HL-60/S4 treated with phorbol 12-myristate 13-acetate at 8.2 ng/mL for 4 days and 3 days (cell line): Measurements from ENCODE around the gene RYR3.

ENCODE experiments used
- in situ Hi-C: fragments of 300-500 bp; cut with MboI; formaldehyde crosslinking; loops from 2 replicates; pipeline ENCODE4 v1.15.0; 2022; ENCODE audit warnings: low sequenced_read_pairs

RYR3 gene

GRCh38 chr15:33742306-33742705, 431.5 kb downstream of the RYR3 start:
- in situ Hi-C loops, result no loop called here

- in situ Hi-C loops, result no loop called here
Observed at GRCh38 chr15:33742800-33743199, 432.0 kb downstream of the RYR3 start.

GRCh38 chr15:33746203-33746602, 435.4 kb downstream of the RYR3 start:
- in situ Hi-C loops, result no loop called here

GRCh38 chr15:33753012-33753411, 442.2 kb downstream of the RYR3 start:
- in situ Hi-C loops, result no loop called here

GRCh38 chr15:33754242-33754641, 443.5 kb downstream of the RYR3 start:
- in situ Hi-C loops, result no loop called here

- in situ Hi-C loops, result no loop called here
Observed at GRCh38 chr15:33756961-33757360, 446.2 kb downstream of the RYR3 start.

- in situ Hi-C loops, result no loop called here
Observed at GRCh38 chr15:33757516-33758232, 446.9 kb downstream of the RYR3 start.

- in situ Hi-C loops, result no loop called here
Observed at GRCh38 chr15:33766389-33766788, 455.6 kb downstream of the RYR3 start.

GRCh38 chr15:33768670-33769190, 458.0 kb downstream of the RYR3 start:
- in situ Hi-C loops, result no loop called here

- in situ Hi-C loops, result no loop called here
Observed at GRCh38 chr15:33773969-33774368, 463.2 kb downstream of the RYR3 start.

GRCh38 chr15:33778852-33779251, 468.1 kb downstream of the RYR3 start:
- in situ Hi-C loops, result no loop called here

GRCh38 chr15:33780011-33780768, 469.4 kb downstream of the RYR3 start:
- in situ Hi-C loops, result no loop called here

- in situ Hi-C loops, result no loop called here
Observed at GRCh38 chr15:33782966-33783365, 472.2 kb downstream of the RYR3 start.

- in situ Hi-C loops, result no loop called here
Observed at GRCh38 chr15:33785366-33785765, 474.6 kb downstream of the RYR3 start.

- in situ Hi-C loops, result no loop called here
Observed at GRCh38 chr15:33788906-33789540, 478.3 kb downstream of the RYR3 start.

- in situ Hi-C loops, result no loop called here
Observed at GRCh38 chr15:33794453-33794852, 483.7 kb downstream of the RYR3 start.

- in situ Hi-C loops, result no loop called here
Observed at GRCh38 chr15:33795070-33795469, 484.3 kb downstream of the RYR3 start.

- in situ Hi-C loops, result no loop called here
Observed at GRCh38 chr15:33797651-33798050, 486.9 kb downstream of the RYR3 start.

GRCh38 chr15:33801954-33802353, 491.2 kb downstream of the RYR3 start:
- in situ Hi-C loops, result no loop called here

- in situ Hi-C loops, result no loop called here
Observed at GRCh38 chr15:33807665-33808064, 496.9 kb downstream of the RYR3 start.

- in situ Hi-C loops, result no loop called here
Observed at GRCh38 chr15:33808720-33809457, 498.1 kb downstream of the RYR3 start.
